IMR-90 (cell line): ENCODE measurements around the gene DNTTIP2. TPM values are rescaled to one million over a fixed set of nuclear protein-coding genes. Genes with fewer than 3 reads are reported as not detected.

Source experiments
- ATAC-seq: fragments of 200-7000 bp; cut with Tn5 transposase; 2 replicates; pipeline ENCODE4 v1.9.1; 2020; ENCODE audit warnings: low read depth, mild to moderate bottlenecking, moderate library complexity
- BruUV-seq: library from RNA; stranded (reverse); fragments of 400-500 nt; replicated peaks from 2 replicates; lab custom pipeline; 2021; lab: Mats Ljungman, UMichigan
- CTCF ChIA-PET: fragments of 300-600 bp; formaldehyde crosslinking; extraction: SDS; loops from one replicate; lab custom pipeline; 2021; ENCODE audit warnings: antibody characterized with exemption; lab: Yijun Ruan, JAX
- POLR2A ChIA-PET: fragments of 300-600 bp; sonication (Branson Sonifier 250); formaldehyde crosslinking; loops from one replicate; lab custom pipeline; 2022; ENCODE audit warnings: antibody characterized with exemption; ENCODE audit not compliant: unreplicated experiment; lab: Charles Lee
- DNase-seq: peaks from one replicate; pipeline ENCODE4 v3.0.0; 2013
- H2AFZ ChIP-seq: replicated peaks from 2 replicates; pipeline ENCODE3; 2013; ENCODE audit warnings: low read length, mild to moderate bottlenecking; ENCODE audit not compliant: poor library complexity
- H2AK5ac ChIP-seq: 2 replicates; pipeline ENCODE4 v1.6.1; 2013; ENCODE audit warnings: low read depth, low read length, inconsistent platforms
- H2AK9ac ChIP-seq: replicated peaks from 2 replicates; pipeline ENCODE3; 2013; ENCODE audit warnings: mild to moderate bottlenecking, low read depth, low read length, moderate library complexity; ENCODE audit not compliant: poor library complexity
- H2BK120ac ChIP-seq: 2 replicates; pipeline ENCODE4 v1.6.1; 2013; ENCODE audit warnings: low read depth, low read length, inconsistent platforms
- H2BK15ac ChIP-seq: 3 replicates; pipeline ENCODE4 v1.6.1; 2013; ENCODE audit warnings: low read depth, low read length, inconsistent platforms
- H2BK20ac ChIP-seq: 2 replicates; pipeline ENCODE4 v1.6.1; 2013; ENCODE audit warnings: low read depth, mild to moderate bottlenecking, inconsistent platforms, low read length, moderate library complexity
- H2BK5ac ChIP-seq: 2 replicates; pipeline ENCODE4 v1.6.1; 2013; ENCODE audit warnings: mild to moderate bottlenecking, low read depth, low read length, inconsistent platforms; ENCODE audit not compliant: poor library complexity, severe bottlenecking
- H3K14ac ChIP-seq: replicated peaks from 2 replicates; pipeline ENCODE4 v1.6.1; 2013; ENCODE audit warnings: low read depth, low read length, inconsistent platforms
- H3K18ac ChIP-seq: 2 replicates; pipeline ENCODE4 v1.6.1; 2013; ENCODE audit warnings: low read depth, low read length, control low read depth
- H3K23ac ChIP-seq: 2 replicates; pipeline ENCODE4 v1.6.1; 2013; ENCODE audit warnings: low read depth, low read length, inconsistent platforms
- H3K27ac ChIP-seq: 2 replicates; pipeline ENCODE4 v1.5.1; 2013; ENCODE audit warnings: mild to moderate bottlenecking, control low read depth, low read length; ENCODE audit not compliant: insufficient read depth
- H3K27me3 ChIP-seq: 2 replicates; pipeline ENCODE4 v1.6.1; 2013; ENCODE audit warnings: low read length; ENCODE audit not compliant: control insufficient read depth, insufficient read depth
- H3K36me3 ChIP-seq: 2 replicates; pipeline ENCODE4 v1.6.1; 2013; ENCODE audit warnings: low read length, mixed read lengths; ENCODE audit not compliant: control insufficient read depth, insufficient read depth
- H3K4ac ChIP-seq: 2 replicates; pipeline ENCODE4 v1.6.1; 2013; ENCODE audit warnings: low read depth, low read length, inconsistent platforms
- H3K4me1 ChIP-seq: 2 replicates; pipeline ENCODE4 v1.6.1; 2013; ENCODE audit warnings: low read length, mixed read lengths; ENCODE audit not compliant: control insufficient read depth, insufficient read depth
- H3K4me2 ChIP-seq: 2 replicates; pipeline ENCODE4 v1.6.1; 2013; ENCODE audit warnings: low read depth, mild to moderate bottlenecking, control low read depth, low read length, moderate library complexity
- H3K4me3 ChIP-seq: 2 replicates; pipeline ENCODE4 v1.5.1; 2013; ENCODE audit warnings: low read depth, mild to moderate bottlenecking, control low read depth, low read length, moderate library complexity; ENCODE audit not compliant: insufficient read depth
- H3K56ac ChIP-seq: 2 replicates; pipeline ENCODE4 v1.6.1; 2013; ENCODE audit warnings: low read length, inconsistent platforms; ENCODE audit not compliant: insufficient read depth; ENCODE audit errors: extremely low read depth
- H3K79me1 ChIP-seq, 2 experiments: 2 replicates each; pipeline ENCODE4 v1.6.1; 2013; ENCODE audit warnings: low read length in 2 of 2, inconsistent platforms in 1 of 2, low read depth in 1 of 2
- H3K9ac ChIP-seq: 2 replicates; pipeline ENCODE4 v1.6.1; 2013; ENCODE audit warnings: low read depth, low read length, control low read depth
- H3K9me1 ChIP-seq: 2 replicates; pipeline ENCODE4 v1.6.1; 2013; ENCODE audit warnings: low read length, inconsistent platforms; ENCODE audit not compliant: insufficient read depth
- H3K9me3 ChIP-seq: 2 replicates; pipeline ENCODE4 v1.6.1; 2013; ENCODE audit warnings: low read length; ENCODE audit not compliant: control insufficient read depth, insufficient read depth
- H4K20me1 ChIP-seq: 2 replicates; pipeline ENCODE4 v1.6.1; 2013; ENCODE audit warnings: low read length, inconsistent platforms; ENCODE audit not compliant: insufficient read depth
- H4K5ac ChIP-seq: 2 replicates; pipeline ENCODE4 v1.6.1; 2013; ENCODE audit warnings: mild to moderate bottlenecking, low read depth, low read length, control low read depth
- H4K8ac ChIP-seq, 2 experiments: 2 replicates each; pipeline ENCODE4 v1.6.1; 2013; ENCODE audit warnings: low read depth in 2 of 2, low read length in 2 of 2, control low read depth in 1 of 2, inconsistent platforms in 1 of 2
- H4K91ac ChIP-seq: 2 replicates; pipeline ENCODE4 v1.6.1; 2013; ENCODE audit warnings: low read depth, low read length, inconsistent platforms; ENCODE audit not compliant: insufficient read depth
- MXI1 ChIP-seq: IDR thresholded peaks from 2 replicates; pipeline ENCODE4 v1.6.1; 2012; ENCODE audit warnings: low read depth, mild to moderate bottlenecking, low read length, moderate library complexity, borderline replicate concordance
- POLR2A ChIP-seq: IDR thresholded peaks from 2 replicates; pipeline ENCODE4 v1.6.1; 2012; ENCODE audit warnings: mild to moderate bottlenecking, low read depth, low read length
- RFX5 ChIP-seq: IDR thresholded peaks from 2 replicates; pipeline ENCODE4 v1.8.0; 2012; ENCODE audit warnings: low read depth, mild to moderate bottlenecking, low read length, moderate library complexity
- WGBS, 2 experiments: methylation state at CpG; one replicate each; pipeline versions ENCODE4 v1.1.5 to v1.1.7; 2013; ENCODE audit warnings: missing lambda C conversion rate in 2 of 2; ENCODE audit not compliant: insufficient read length in 1 of 2; ENCODE audit errors: extremely low coverage in 2 of 2; 5-methylcytosine and 5-hydroxymethylcytosine counted together
- dilution Hi-C: fragments of 300-500 bp; cut with HindIII; formaldehyde crosslinking; loops from one replicate; pipeline ENCODE4 v1.14.3; 2018; ENCODE audit warnings: low sequenced_read_pairs; ENCODE audit not compliant: unreplicated experiment
- in situ Hi-C: fragments of 300-500 bp; cut with MboI; formaldehyde crosslinking; loops from 3 replicates; pipeline ENCODE4 v1.14.3; 2019; ENCODE audit warnings: low sequenced_read_pairs, inconsistent platforms, mixed read lengths
- intact Hi-C: fragments of 100-400 bp; cut with micrococcal nuclease; formaldehyde crosslinking; loops from 2 replicates; pipeline ENCODE4 v1.10.0; 2022
- polyA plus RNA-seq, 3 experiments: library from polyadenylated mRNA; depleted of rRNA; stranded (reverse); fragments of >200 nt; gene quantifications; 2 replicates each; pipeline ENCODE4 v1.2.3, GENCODE V29; 2012; ENCODE audit warnings: low replicate concordance in 1 of 3
- total RNA-seq: library from RNA; depleted of rRNA; stranded (reverse); fragments of >200 nt; gene quantifications from 2 replicates; pipeline ENCODE4 v1.2.3, GENCODE V29; 2012

Gene DNTTIP2
- total and polyA plus RNA-seq, 2 of the 4 experiments (the other 2 are of a cell fraction): 14.2 to 24.4 TPM

DNA sequence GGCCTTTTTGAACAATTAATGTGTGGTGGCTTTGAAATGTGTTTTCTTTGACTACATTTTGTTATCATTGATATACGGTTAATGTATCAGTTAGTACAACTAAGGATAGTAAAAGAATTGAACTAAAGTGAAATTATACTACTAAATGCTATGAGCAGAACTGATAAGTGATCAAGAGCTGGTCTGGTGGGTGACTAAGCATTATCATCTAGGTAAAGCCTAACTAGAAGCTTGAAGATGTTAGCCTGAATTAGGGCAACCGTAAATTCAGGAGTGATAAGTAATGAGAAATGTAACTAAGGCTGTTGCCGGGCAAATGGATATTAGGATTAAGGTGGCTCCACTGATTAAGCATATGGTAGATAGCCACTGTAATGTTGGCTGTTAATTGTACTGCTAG, 46.2 kb upstream of the DNTTIP2 start:
- Histone ChIP-seq H4K8ac (no peak overlapping the region), H2AFZ (no peak overlapping the region), H2AK9ac (no peak overlapping the region), H3K79me1 (no peaks in the 10 kb centered on the region), H3K23ac (no peak overlapping the region), H3K14ac (no peak overlapping the region), H3K9ac (no peak overlapping the region), H3K4me2 (no peak overlapping the region), H3K56ac (no peak overlapping the region), H3K27ac (no peak overlapping the region), H2BK15ac (no peak overlapping the region), H3K18ac (no peak overlapping the region), H2AK5ac (no peak overlapping the region), H4K20me1 (no peaks in the 10 kb centered on the region), H3K4me1 (no peaks in the 10 kb centered on the region), H4K5ac (no peak overlapping the region), H2BK120ac (no peak overlapping the region), H3K9me1 (no peaks in the 10 kb centered on the region), H4K91ac (no peak overlapping the region), H3K9me3 (peaks cover 2% of the 10 kb centered on the region; the same call in 1 of the 2 replicates), H2BK5ac (no peak overlapping the region), H2BK20ac (no peak overlapping the region), H3K27me3 (peaks cover 5% of the 10 kb centered on the region; the same call in 1 of the 2 replicates), H3K4ac (no peak overlapping the region), H3K36me3 (no peaks in the 10 kb centered on the region), H3K4me3 (no peak overlapping the region)
- dilution Hi-C loops (no loop called here), in situ Hi-C loops (no loop called here), intact Hi-C loops (no loop called here)
- TF ChIP-seq POLR2A (no peak), RFX5 (no peak), MXI1 (no peak)
- no CpG with 5 or more reads among the region's 3 CpGs for WGBS, 2 experiments
- BruUV-seq: no TSS peak
- DNase-seq: no peak
- no peak for ATAC-seq
- ChIA-PET CTCF (no interaction called here), POLR2A (no interaction called here)
